Hematopoietic multipotent progenitor cell treated with erythropoietin and hydrocortisone succinate and interleukin-3 and kit ligand, for 4 days (in vitro differentiated cells): Measurements from ENCODE around the gene TCEANC.
"Not testable (repeated sequence)": the region's sequence is repeated elsewhere in the genome, so short reads cannot be mapped to it uniquely, and the experiment has no call there.

Experiments used
- DNase-seq: peaks from one replicate; pipeline ENCODE4 v3.0.0-alpha.2; 2015

The TCEANC gene

DNA sequence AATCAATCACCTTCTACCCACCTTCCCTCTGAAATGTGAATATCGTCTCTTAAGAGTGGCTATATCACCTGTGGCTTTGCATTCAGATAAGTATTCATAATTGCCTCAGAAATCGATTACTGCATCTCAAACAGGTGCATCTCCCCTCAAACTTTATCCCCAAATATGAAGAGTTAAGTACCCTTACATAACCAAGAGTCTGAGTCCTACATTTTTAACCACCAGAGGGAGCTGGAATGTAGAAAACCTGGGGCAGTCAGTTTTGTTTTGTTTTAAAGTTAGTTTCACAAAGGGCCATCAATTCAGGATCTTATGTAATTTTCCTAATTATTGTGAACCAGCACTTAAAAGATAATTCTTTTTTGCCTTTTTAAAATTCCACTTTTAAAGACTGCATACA, 5.7 kb downstream of the TCEANC start:
- DNase-seq: peak; percentile 78

DNA sequence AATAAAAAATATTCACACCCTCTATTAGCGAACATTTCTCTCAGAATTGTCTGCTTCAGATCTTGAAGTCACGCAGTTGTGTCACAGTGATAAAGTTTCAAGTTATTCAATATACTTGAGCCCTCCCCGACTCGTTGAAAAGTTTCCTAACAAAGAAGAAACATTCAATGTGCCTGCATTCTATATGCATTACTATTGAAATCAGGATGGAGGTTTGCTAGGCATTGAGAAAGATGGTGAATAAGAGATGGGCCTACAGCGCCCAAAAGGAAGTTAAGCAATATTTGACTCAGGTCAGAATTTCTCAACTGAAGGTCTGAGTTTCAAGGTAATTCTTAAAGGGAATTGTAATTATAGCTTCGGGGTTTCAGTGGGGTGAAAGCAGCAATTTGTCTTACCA, 6.1 kb downstream of the TCEANC start:
- DNase-seq: peak; percentile 51

DNA sequence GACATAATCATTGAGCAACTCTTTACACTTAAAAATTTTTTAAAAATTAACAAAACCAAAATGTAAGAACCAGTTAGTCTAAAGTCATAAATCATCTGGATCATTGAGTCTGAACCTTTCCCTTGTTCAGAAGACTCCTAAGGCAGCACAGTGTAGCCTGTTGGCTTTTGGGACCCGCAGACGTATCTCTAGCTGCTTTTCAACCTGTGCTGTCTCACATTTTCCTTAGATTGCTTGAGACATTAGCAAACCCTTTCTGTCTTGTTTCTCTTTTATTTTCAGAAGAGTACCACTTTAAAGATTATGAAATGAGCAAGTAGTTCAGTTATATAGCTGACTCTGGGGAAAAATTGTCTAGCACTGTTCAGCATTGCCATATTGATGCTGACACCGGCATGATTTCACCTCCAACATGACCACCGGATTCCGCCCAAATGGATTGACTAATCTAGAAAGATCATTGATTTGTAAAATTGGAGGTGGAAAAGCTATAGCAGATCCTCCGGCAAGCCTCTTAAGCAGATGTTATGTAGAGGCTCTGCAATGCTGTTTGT, 8.9 kb downstream of the TCEANC start:
- no peak for DNase-seq

DNA sequence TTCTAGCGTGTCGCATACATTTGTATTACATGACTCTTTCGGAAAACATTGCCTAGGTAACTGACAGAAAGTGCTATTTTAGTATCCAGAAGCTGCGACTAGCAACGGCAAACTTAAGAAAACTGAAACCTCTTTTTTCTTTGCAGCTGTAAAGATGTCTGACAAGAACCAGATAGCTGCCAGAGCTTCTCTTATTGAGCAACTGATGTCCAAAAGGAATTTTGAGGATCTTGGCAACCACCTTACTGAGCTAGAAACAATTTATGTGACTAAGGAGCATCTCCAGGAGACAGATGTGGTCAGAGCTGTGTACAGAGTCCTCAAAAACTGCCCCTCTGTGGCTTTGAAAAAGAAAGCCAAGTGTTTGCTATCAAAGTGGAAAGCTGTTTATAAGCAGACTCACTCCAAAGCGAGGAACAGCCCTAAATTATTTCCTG, 9.4 kb downstream of the TCEANC start:
- DNase-seq: no peak

DNA sequence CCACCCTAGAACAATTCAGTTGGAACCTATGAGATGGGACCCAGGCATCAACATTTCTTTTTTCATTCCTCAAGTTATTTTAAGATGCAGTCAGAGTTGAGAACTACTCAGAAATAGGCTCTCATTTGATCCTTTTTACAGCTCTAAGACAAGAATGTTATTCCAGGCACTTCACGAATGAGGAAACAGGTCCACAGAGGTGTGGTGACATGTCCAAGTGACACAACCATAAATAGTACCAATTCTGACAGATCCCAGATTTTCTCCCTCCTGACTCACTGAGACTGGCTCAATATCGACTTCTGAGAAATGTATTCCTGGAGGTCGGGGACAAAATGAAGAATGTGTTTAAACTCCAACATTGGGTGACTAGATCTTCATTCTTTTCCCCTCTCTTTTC, 11.1 kb downstream of the TCEANC start:
- DNase-seq: no peak

DNA sequence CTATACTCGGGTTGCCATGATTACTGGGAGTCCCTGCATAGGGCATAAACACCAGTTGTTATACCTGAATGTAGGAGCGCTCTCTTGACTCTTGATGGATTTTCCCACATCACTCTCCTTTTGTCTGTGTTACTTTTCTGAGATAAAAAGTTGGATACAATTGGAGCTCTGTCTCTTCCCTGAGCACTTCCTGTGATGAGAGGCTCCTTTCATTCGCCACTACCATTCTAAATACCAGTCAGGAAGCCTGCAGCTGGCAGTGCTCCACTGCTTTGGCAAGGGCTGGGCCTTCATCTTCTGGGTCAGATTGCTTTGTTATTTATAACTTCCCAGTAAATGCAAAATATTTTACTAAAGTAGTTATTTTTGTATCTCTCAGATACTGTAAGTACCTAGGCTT, 13.9 kb downstream of the TCEANC start:
- no peak for DNase-seq

DNA sequence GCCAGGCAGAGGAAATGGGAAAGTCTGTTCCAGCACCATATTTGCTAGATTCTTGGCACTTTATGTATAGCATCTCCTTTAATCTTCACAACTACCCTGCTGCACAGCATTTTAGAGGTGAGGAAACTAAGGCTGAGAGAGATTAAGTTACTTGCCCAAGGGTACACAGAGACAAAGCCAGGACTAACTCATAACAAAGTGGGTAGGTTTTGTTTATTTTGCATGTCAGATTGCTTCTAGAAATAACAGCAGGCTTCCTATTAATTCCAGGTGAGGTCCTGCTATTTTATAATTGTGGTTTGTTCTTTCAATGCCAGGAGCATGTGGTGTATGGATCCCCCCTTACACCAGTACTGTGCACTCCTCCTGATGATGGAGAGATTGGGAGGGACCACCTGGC, 15.0 kb downstream of the TCEANC start:
- DNase-seq: no peak

DNA sequence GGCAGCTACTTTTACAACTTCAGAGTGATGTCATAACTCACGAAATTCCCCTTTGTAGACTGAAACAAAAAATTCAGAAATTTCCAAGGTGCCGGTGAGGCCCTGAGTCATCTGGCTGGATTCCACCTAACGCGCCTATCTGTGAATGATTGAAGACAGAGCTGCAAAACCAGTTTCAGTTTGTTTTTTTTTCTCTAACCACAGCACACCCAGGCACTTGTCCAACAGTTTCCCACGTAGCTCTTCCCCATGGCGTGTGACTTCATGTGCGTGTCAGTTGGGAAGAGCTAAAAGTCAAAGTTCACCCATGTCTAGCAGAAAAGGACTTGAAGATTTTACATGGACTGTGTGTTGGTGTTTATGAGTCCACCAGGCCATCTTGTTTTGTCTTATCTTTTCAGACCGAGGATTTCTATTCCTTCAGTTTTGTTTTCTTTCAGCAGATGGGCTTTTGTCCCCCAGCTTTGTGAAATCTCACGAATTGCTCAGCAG, 16.4 kb downstream of the TCEANC start:
- peak; percentile 81 for DNase-seq

DNA sequence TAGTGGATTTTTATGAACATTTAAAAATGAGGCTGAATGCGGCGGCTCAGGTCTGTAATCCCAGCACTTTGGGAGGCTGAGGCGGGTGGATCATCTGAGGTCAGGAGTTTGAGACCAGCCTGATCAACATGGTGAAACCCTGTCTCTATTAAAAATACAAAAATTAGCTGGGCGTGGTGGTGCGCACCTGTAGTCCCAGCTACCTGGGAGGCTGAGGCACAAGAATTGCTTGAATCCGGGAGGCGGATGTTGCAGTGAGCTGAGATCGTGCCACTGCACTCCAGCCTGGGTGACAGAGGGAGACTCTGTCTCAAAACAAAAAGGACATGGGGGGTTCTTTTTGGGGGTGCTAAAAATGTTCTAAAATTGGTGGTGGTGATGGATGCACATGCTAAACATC, 16.8 kb downstream of the TCEANC start:
- not testable (repeated sequence) for DNase-seq

DNA sequence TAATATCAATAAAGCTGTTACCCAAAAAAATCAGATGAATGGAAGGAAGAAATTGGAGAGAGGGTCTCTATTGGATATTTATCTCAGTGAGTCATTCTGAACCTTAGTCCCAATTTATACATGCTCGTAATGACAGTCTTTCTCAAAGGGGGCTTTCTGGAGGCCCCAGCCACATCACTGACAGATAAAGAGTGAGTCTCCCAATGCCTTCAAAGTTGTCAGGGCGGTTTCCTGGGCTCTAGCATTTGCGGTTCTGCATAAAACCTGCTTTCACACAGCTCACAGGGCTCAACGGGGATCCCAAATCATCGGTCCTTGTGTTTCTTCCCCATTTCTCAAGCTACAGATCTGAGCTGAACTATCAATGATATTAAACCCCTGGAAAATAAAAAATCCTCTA, 17.3 kb downstream of the TCEANC start:
- no peak for DNase-seq

DNA sequence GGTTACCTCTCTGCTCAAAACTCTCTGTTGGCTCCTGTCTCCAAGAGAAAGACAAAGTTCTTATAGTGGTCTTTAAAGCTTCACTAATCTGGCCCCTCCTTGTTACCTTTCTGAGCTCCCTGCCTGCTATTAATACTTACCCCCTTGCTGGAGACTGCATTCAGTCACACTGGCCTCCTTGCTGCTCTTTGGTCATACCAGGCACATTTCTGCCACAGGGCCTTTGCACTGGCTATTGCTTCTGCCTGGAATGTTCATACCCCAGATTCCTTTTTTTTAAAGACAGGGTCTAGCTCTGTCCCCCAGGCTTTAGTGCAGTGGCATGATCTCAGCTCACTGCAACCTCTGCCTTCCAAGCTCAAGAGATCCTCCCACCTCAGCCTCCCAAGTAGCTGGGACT, 20.1 kb downstream of the TCEANC start:
- DNase-seq: no peak

DNA sequence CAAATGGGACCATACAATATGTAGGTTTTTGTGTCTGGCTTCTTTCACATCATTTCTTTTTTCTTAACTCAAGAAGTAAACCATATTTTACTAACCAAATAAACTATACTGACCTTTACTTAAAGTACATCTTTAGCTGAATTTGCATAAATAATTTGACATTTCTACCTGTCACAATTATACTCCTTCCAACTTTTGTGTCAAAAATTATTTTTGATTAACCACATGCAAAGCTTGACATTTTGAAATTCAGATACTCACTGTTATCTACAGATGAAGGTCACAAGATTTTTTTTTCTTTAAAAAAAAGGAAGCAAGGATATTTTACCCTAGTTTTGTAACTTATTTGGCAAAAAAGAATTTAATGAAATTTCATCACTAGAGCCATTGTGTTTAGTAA, 23.9 kb downstream of the TCEANC start:
- DNase-seq: no peak

DNA sequence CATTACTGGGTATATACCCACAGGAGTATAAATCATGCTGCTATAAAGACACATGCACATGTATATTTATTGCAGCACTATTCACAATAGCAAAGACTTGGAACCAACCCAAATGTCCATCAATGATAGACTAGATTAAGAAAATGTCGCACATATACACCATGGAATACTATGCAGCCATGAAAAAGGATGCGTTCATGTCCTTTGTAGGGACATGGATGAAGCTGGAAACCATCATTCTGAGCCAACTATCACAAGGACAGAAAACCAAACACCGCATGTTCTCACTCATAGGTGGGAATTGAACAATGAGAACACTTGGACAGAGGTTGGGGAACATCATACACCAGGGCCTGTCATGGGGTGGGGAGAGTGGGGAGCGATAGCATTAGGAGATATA, 26.8 kb downstream of the TCEANC start:
- DNase-seq: not testable (repeated sequence)

DNA sequence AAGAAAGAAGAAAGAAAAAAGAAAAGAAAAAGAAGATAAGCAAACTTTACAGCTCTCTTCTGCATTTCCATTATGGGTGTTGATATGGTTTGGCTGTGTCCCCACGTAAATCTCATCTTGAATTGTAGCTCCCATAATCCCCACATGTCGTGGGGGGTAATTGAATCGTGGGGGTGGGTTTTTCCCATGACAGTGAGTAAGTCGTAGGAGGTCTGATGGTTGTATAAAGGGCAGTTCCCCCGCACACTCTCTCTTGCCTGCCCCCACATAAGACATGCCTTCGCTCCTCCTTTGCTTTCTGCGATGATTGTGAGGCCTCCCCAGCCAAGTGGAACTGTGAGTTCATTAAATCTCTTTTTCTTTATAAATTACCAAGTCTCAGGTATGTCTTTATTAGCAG, 28.7 kb downstream of the TCEANC start:
- no peak for DNase-seq

DNA sequence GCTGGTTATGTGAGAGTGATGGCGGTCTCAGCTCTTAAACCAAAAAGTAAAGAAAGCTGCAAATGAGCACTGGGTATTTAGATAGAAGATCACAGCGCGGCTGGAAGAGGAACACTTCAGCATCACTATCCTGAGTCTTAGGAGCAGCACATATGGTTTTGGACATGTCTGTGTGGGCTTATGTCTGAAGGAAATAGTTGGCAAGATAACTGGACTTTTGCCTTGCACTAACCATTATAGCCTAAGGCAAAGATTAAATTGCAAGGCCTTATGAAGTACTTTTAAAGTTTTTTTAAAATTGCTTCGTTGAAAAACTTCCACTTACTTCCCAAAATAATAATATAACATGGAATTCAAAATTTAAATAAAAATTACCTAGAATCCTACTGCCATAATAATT, 31.4 kb downstream of the TCEANC start:
- DNase-seq: no peak

DNA sequence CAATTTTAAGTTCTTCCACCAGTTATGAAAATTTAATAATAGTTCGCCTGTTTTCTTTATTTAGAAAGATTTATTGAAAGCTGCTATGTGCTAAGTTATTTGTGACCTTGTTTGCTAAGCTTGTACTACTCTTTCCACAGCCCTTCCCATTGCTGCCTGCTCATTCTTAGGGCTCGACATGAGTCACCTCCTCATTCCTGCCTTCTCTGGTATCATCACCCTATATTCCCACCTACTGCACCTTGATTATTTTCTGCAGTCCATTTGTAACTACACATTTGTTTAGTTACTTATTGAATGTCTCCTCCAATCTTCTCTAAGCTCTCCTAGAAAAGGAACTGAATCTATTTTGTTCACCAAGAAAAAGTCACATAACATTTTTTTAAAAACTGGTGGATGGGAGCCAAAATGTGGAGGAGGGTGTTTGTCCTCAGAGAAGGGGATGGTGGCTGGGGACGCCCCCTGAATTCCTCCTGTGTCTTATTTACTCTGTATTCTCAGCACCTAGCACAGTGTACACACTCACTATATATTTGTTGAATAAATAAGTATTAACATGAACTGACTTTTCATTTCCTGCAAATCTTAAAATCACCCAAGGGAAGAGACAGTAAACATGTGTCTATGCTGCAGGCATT, 32.3 kb downstream of the TCEANC start:
- no peak for DNase-seq

DNA sequence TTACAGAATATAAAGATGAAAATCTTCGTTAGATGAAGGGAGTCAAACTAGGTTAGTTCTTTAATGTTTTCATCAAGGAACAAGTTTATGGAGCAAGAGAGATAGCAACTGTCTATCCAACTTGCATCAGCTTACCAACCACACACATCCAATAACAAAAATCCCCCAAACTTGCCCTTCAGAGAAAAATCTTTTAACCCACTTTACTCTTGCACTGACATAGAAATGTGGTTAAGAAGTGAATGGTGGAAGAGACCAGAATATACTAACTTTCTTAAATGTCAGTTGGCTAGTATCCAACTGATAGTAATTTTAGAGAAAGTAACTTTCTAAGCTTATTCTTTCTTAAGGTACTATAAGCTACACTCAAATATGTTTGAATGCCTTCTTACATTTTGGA, 34.3 kb downstream of the TCEANC start:
- DNase-seq: no peak

DNA sequence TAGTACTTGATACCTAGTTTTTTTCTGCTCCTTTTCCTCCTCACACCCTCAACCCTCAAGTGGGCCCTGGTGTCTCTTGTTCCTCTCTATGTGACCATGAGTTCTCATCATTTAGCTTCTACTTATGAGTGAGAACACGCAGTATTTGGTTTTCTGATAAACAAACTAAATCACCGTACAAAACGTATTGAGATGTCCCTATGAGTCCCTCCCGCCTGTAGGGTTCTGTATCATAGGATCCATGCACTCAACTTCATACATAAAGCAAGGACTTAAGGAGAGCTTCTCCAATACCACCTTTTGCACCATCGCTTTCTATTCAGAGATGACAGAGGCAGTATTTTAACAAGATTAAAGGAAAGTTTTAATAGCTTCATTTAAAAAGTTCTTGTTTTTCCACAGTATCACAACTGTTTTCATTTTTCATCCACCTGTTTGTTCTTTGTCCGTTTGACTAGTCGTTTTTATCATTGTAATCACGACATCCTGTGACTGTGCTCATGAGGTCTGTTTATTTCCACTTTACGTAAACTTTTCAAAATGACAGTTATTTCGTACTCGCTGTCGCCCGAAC, 35.5 kb downstream of the TCEANC start:
- peak; percentile 25 for DNase-seq

DNA sequence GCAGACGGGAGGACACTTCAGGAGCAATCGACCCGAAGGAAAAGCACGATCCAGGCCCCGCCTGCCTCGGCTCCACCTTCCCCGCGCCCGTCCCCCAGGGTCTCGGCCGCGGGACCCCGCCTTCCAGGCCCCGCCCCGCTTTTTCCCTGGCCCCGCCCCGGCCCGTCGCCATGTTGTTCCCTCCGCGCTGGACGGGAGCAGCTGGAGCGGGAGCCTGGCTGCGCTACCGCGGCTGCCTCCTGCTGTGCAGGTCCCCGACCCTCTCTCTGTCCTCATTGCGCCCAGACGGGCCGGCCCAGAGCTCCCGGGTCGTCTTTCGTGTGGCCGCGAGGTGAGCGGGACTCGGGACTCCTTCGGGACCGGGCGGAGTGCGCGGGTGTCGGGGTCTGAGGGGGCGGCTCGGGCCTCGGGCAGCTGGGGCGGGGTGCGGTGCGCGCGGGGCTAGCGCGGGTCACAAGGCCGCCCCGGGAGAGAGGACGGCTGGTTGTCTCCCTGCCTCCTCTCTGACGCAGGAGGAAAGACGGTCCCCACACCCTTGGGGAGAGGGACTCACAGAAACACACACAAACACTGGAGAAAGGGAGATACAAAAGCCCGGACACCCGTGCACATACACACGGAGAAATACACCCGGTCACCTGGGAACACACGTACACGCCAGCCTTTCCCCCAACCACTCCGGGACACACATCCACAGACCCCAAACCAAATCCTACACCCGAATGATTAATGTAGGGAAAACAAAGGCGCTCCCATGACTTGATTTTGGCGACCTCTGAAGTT, 36.2 kb downstream of the TCEANC start, which contains the start of gene RAB9A:
TSS of gene RAB9A (plus strand) at position 171 of the 783 bp plus-strand sequence. CDS start 19,619 bp downstream, outside the sequence.
- peak; percentile 87 for DNase-seq

DNA sequence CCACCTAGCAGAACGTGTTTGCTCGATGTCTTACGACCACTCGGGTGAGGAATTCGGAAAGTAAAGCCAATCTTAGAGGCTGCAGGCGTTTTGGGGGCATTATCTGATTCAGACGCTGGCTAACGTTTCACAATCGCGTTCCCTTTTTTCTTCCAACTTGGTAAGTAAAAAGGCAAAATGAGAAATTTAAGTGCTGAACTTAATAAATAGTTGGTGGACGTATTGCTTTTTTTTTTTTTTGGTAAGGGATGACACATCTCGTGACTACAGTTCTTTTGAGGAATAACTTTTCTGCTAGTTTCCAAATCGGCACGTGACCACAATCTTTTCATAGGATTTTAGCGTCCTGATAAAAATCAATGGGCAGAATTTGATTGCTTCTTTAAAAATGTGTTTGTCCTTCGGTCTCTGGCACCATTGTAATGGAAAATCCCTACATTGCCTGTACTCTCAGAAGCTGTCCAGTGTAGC, 36.8 kb downstream of the TCEANC start:
- DNase-seq: peak; percentile 70

DNA sequence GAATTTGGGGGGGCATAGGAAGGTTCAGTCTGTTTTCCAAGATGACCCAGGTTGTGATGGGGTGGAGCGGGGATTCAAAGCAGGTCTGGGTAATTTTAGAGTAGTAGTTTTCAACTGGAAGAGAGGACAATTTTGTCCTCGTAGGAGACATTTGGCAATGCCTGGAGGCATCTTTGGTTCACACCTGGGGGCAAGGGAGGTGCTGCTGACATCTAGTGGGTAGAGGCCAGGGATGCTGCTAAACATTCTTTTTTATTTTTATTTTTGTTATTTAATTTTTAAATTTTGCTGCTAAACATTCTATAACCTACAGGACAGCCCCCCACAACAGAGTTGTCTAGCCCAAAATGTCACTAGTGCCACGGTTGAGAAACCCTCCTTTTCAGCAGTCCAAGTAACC, 37.9 kb downstream of the TCEANC start:
- DNase-seq: peak; percentile 17

DNA sequence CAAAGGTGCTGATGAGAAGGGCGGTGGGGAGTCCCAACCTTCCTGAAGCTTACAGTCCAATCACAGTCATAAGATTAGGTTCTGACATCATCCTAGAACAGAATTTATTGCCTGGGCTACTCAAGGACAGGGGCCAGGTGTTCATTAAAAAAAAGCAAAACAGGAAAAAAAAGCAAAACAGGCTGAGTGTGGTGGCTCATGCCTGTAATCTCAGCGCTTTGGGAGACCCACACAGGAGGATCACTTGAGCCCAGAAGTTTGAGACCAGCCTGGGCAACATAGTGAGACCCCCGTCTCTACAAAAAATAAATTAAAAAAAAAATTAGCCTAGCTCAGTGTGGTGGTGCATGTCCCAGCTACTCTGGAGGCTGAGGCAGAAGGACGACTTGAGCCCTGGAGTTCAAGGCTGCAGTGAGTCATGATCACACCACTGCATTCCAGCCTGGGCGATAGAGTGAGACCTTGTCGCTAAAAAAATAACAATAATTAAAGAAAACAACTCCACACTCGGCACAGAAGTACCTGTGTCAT, 39.0 kb downstream of the TCEANC start:
- DNase-seq: no peak

DNA sequence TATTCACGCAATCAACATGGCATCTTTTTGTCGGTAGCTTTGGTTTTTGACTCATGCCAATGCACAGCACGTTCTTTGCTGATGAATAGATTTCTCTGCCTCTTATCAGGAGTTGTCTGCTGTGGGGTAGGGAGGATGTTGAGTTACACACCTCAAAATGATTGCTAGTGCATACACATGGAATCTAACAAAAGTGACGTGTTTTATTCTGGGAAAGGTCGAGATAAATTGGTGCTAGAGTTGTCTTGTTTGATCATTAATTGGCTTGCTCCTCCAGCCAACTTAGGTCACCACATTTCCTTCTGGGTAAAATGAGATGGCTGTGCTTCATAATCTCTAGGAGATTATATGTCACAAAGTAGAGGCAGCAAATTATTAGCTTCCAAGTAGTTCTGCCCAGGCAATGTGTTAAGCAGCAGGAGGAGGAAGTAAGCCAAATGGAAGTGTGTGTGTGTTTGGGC, 39.9 kb downstream of the TCEANC start:
- DNase-seq: peak; percentile 16
